Psoas muscle (tissue), 8 donors: Measurements from ENCODE around the gene NRGN. TPM values are rescaled to one million over a fixed set of nuclear protein-coding genes. Genes with fewer than 3 reads are reported as not detected.
A peak's percentile ranks its signal among the peaks of the same experiment; 100 is the strongest.

Source experiments
- ATAC-seq, 4 donors: fragments of 200-7000 bp; cut with Tn5 transposase; one replicate each; pipeline ENCODE4 v1.9.1; 2020; ENCODE audit warnings: moderate library complexity in 3 of 4, mild to moderate bottlenecking in 2 of 4
- DNase-seq, 2 donors: peaks; one replicate each; pipeline ENCODE4 v3.0.0-alpha.2; 2020
- H3K27ac ChIP-seq: fragments of 200-600 bp; one replicate; pipeline ENCODE4 v1.8.0; 2022
- H3K27me3 ChIP-seq, 3 donors: fragments of 200-600 bp in 1 of 3; one replicate each; pipeline versions ENCODE4 v1.6.1 to v1.8.0; 2013 to 2022; ENCODE audit warnings: low read length in 2 of 3, mild to moderate bottlenecking in 2 of 3, moderate library complexity in 1 of 3; ENCODE audit not compliant: insufficient read depth in 3 of 3
- H3K36me3 ChIP-seq, 2 donors: fragments of 200-600 bp in 1 of 2; one replicate each; pipeline versions ENCODE4 v1.6.1 to v1.8.0; 2013 to 2022; ENCODE audit warnings: low read depth in 1 of 2, mild to moderate bottlenecking in 1 of 2, moderate library complexity in 1 of 2; ENCODE audit not compliant: insufficient read depth in 1 of 2
- H3K4me1 ChIP-seq: fragments of 200-600 bp; one replicate; pipeline ENCODE4 v1.8.0; 2022
- H3K4me3 ChIP-seq: fragments of 200-600 bp; one replicate; pipeline ENCODE4 v1.8.0; 2022; ENCODE audit warnings: mild to moderate bottlenecking
- H3K9me3 ChIP-seq: fragments of 200-600 bp; one replicate; pipeline ENCODE4 v1.8.0; 2022
- WGBS, 3 donors: extraction: QIAGEN DNeasy Blood & Tissue Kit; methylation state at CpG; one replicate each; pipeline versions ENCODE4 v1.1.6 to v1.1.7; 2013; 5-methylcytosine and 5-hydroxymethylcytosine counted together
- intact Hi-C, 2 donors: fragments of 100-400 bp; cut with DNase I; formaldehyde crosslinking; loops; one replicate each; pipeline versions ENCODE4 v1.11.0 to v1.14.2; 2022
- polyA plus RNA-seq, 3 donors: library from polyadenylated mRNA; stranded (reverse); fragments of 200-250 nt; gene quantifications; one replicate each; pipeline ENCODE4 v1.2.3, GENCODE V29; 2013
- total RNA-seq, 4 donors: library from RNA; stranded (reverse); fragmentation: NEBNext Ultra II Directional in 2 of 4; extraction: Animal tissue kit (Norgen Biotek cat#: 25700) in 2 of 4; gene quantifications; one replicate each; pipeline versions ENCODE4 v1.2.1 to v1.2.4, GENCODE V29; 2021 to 2023
- TF ChIP-seq, protein P1 (sequence below): fragments of 200-600 bp; IDR thresholded peaks from one replicate; pipeline ENCODE4 v1.8.0; 2022; ENCODE audit warnings: antibody characterized with exemption
- donor health status: healthy with polysubstance abuse.
- donor health status: DM: no; HTN: no; CAD: no; lungs with moderate emphysema.
- donor health status: Bipolar disorder and iron deficiency.
- donor health status: healthy.
- donor health status: DM: yes; HTN: yes; CAD: no.
- donor health status: DM: no; HTN: no; CAD: no.
- donor health status: DM: no; HTN: no; CAD: no.
- donor health status: DM: yes; HTN: yes; CAD: no.

Gene NRGN
- total and polyA plus RNA-seq, 7 donors: 0.69 to 2.1 (median 1.0) TPM

DNA sequence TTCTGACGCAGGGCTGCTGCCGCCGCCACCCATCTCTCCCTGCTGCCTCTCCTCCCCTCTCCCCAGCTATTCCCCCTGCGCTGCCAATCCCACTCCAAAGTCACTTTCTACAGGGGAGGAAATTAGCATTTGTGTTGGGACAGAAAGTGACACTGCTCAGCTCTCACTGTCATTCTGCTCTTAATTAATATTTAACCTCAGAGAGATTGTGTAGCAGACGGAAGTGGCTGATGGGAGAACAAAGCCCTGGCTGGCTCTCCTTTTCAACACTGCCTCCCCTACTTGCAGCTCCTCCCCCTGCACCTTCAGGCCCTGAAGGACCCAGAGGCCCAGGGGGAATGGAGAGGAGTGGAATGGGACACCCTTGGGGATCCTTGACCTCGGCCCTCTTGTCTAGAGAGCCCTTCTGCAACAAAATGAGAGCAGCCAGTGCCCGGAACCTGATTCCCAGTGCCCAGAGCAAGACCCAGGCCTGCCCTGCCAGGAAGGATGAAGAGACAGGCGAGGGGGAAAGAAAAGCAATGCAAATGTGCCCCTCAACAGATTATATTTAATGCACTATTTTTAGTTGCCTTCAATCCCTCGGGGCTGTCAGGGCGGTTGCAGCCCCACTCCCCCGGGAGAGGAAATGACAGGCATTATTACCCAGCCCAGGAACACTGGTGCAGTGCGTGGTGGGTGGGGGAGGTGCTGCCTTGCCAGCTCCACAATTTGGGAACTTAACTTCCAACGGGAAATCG lies 14.6 kb upstream of the NRGN start:
- Histone ChIP-seq H3K27ac (no peak overlapping the region), H3K4me3 (no peak overlapping the region), H3K36me3 (no peaks in the 10 kb centered on the region), H3K4me1 (no peaks in the 10 kb centered on the region), H3K27me3 (peaks cover 0 to 40% (median 9%) of the 10 kb centered on the region in 3 donors), H3K9me3 (no peaks in the 10 kb centered on the region)
- 39 to 42% (median 42%) methylated on average over 14 of the region's 14 CpGs for WGBS, 3 donors
- ATAC-seq (no peak), DNase-seq (peak in 1 of 2 donors; percentile 12)
- TF ChIP-seq, protein P1, sequence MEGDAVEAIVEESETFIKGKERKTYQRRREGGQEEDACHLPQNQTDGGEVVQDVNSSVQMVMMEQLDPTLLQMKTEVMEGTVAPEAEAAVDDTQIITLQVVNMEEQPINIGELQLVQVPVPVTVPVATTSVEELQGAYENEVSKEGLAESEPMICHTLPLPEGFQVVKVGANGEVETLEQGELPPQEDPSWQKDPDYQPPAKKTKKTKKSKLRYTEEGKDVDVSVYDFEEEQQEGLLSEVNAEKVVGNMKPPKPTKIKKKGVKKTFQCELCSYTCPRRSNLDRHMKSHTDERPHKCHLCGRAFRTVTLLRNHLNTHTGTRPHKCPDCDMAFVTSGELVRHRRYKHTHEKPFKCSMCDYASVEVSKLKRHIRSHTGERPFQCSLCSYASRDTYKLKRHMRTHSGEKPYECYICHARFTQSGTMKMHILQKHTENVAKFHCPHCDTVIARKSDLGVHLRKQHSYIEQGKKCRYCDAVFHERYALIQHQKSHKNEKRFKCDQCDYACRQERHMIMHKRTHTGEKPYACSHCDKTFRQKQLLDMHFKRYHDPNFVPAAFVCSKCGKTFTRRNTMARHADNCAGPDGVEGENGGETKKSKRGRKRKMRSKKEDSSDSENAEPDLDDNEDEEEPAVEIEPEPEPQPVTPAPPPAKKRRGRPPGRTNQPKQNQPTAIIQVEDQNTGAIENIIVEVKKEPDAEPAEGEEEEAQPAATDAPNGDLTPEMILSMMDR: no peak
- intact Hi-C loops: loop anchor here in 1 of 2 donors (5.0 kb wide), 1 partner anchor 48 kb away; no protein-coding TSS in a partner anchor

DNA sequence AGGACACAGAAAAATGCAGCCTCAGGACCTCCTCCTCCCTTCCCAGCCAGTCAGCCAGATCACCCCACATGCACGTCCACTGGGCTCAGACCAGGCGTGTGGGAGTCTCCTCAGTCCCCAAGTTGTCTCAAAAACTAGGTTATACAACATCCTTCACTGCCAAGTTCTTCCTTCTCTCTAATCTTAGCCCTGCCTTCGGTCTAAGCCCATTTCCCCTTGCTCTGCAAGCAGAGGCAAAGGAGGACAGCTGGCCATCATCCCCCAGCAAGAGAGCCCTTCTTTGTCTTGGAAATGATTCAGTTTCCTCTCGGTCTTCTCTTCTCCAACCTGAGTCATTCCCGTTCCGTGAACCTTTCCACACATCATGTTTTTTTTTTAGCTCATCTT lies 14.0 kb upstream of the NRGN start:
- intact Hi-C loops: no loop called here
- Histone ChIP-seq H3K4me3 (no peak overlapping the region), H3K27ac (no peak overlapping the region), H3K4me1 (no peaks in the 10 kb centered on the region), H3K9me3 (no peaks in the 10 kb centered on the region), H3K36me3 (no peaks in the 10 kb centered on the region), H3K27me3 (peaks cover 0 to 35% (median 9%) of the 10 kb centered on the region in 3 donors)
- DNase-seq (no peak), ATAC-seq (no peak)
- TF ChIP-seq, protein P1: no peak
- 13 to 25% (median 16%) methylated on average over 6 of the region's 6 CpGs for WGBS, 3 donors

DNA sequence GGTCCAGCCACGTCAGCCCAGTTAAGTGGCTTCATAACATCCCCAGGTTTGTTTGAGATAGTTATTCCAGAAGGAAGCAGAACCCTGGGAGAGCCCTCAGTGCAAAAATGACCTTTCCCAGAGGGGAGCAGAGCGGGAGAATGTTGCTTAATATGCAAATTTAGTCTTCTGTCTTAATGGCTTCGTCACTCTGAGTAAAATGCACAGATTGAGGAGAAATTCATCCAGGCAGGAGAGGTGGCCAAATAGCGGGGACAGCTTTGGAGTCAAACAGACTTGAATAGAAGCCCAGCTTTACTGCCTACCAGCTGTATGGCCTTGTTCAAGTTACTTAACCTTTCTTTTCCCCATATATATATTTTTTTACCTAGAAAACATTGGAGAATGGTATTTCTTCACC lies 12.3 kb upstream of the NRGN start:
- TF ChIP-seq, protein P1: no peak
- Histone ChIP-seq H3K27ac (no peak overlapping the region), H3K36me3 (no peaks in the 10 kb centered on the region), H3K4me3 (no peak overlapping the region), H3K9me3 (no peaks in the 10 kb centered on the region), H3K4me1 (no peaks in the 10 kb centered on the region), H3K27me3 (peaks cover 0 to 31% (median 6%) of the 10 kb centered on the region in 3 donors)
- DNase-seq: no peak
- intact Hi-C loops: no loop called here
- WGBS, 3 donors: 83 to 91% (median 91%) methylated on average over 4 of the region's 4 CpGs
- no peak for ATAC-seq

DNA sequence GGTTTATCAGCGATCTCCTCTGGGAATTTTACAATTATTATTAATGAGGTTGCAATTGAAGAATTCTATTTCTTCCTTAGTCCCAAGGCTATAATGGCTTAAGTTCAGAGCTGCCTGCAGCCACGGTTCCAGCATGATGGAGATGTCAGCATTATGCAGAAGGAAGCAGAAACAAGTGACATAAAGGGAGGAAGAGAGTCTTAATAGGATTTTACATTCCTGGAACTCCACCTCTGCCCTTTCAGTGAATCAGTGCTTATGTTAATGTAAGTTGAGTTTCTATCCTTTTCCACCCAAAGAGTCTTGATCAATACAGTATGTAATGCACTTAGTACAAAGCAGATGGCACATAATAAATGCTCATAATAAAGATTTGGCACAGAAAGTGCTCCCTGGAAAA lies 11.6 kb upstream of the NRGN start:
- Histone ChIP-seq H3K36me3 (no peaks in the 10 kb centered on the region), H3K27ac (no peak overlapping the region), H3K9me3 (no peaks in the 10 kb centered on the region), H3K4me3 (no peak overlapping the region), H3K4me1 (no peaks in the 10 kb centered on the region), H3K27me3 (peaks cover 0 to 26% (median 6%) of the 10 kb centered on the region in 3 donors)
- no peak for ATAC-seq
- no peak for DNase-seq
- intact Hi-C loops: no loop called here
- 85 to 90% (median 89%) methylated on average over 2 of the region's 2 CpGs for WGBS, 3 donors
- TF ChIP-seq, protein P1: no peak
